ENCODE measurements around the gene ERC2.

The ERC2 gene

GRCh38 chr3:56113908-56114307, 354.4 kb downstream of the ERC2 start:
- Histone ChIP-seq H3K79me1 (ENCODE audit: low read length) (no peaks in the 10 kb centered on the region), H3K27me3 (ENCODE audit: insufficient read depth, low read length) (no peaks in the 10 kb centered on the region), H3K9ac (ENCODE audit: low read length) (no peak overlapping the region), H3K36me3 (ENCODE audit: control insufficient read depth in 1 of 2, insufficient read depth in 2 of 2, low read length in 2 of 2) (no peaks in the 10 kb centered on the region), H3K18ac (ENCODE audit: low read length) (no peak overlapping the region), H3K9me3 (ENCODE audit: insufficient read depth, low read depth, low read length) (peaks cover 2% of the 10 kb centered on the region), H3K4me3 (ENCODE audit: low read depth, low read length) (no peak overlapping the region), H3K4ac (ENCODE audit: low read depth, low read length) (no peak overlapping the region), H3K27ac (ENCODE audit: low read depth, low read length) (no peak overlapping the region), H4K8ac (ENCODE audit: low read depth, low read length) (no peak overlapping the region), H4K91ac (ENCODE audit: low read depth, low read length) (no peak overlapping the region), H2AFZ (ENCODE audit: insufficient read depth, low read length, poor library complexity) (no peak overlapping the region), H3K23ac (ENCODE audit: low read length) (no peak overlapping the region), H2BK5ac (ENCODE audit: low read depth, low read length, poor library complexity) (no peak overlapping the region), H2BK12ac (ENCODE audit: low read length) (no peak overlapping the region), H2BK120ac (ENCODE audit: insufficient read depth, low read length, poor library complexity) (no peak overlapping the region), H2AK5ac (ENCODE audit: low read length) (no peak overlapping the region), H3K4me1 (ENCODE audit: control insufficient read depth in 1 of 2, insufficient read depth in 2 of 2, low read length in 2 of 2) (peaks cover 2 to 3% of the 10 kb centered on the region in 2 experiments), H3K79me2 (ENCODE audit: control insufficient read depth, insufficient read depth, low read length, poor library complexity) (no peaks in the 10 kb centered on the region), H4K12ac (ENCODE audit: low read depth, low read length) (no peak overlapping the region), H3K14ac (ENCODE audit: low read length) (no peak overlapping the region), H3K4me2 (ENCODE audit: low read length) (no peak overlapping the region)
- no CpG with 5 or more reads among the region's 2 CpGs for WGBS (ENCODE audit: extremely low coverage, insufficient coverage, insufficient read length)
- no peak for DNase-seq

- Histone ChIP-seq H3K18ac (ENCODE audit: low read length) (no peak overlapping the region), H2BK12ac (ENCODE audit: low read length) (no peak overlapping the region), H3K23ac (ENCODE audit: low read length) (no peak overlapping the region), H3K4me3 (ENCODE audit: low read depth, low read length) (no peak overlapping the region), H3K4me2 (ENCODE audit: low read length) (no peak overlapping the region), H3K27ac (ENCODE audit: low read depth, low read length) (no peak overlapping the region), H2AFZ (ENCODE audit: insufficient read depth, low read length, poor library complexity) (no peak overlapping the region), H3K14ac (ENCODE audit: low read length) (no peak overlapping the region), H2BK120ac (ENCODE audit: insufficient read depth, low read length, poor library complexity) (no peak overlapping the region), H3K79me2 (ENCODE audit: control insufficient read depth, insufficient read depth, low read length, poor library complexity) (no peaks in the 10 kb centered on the region), H3K4ac (ENCODE audit: low read depth, low read length) (no peak overlapping the region), H4K8ac (ENCODE audit: low read depth, low read length) (no peak overlapping the region), H2BK5ac (ENCODE audit: low read depth, low read length, poor library complexity) (no peak overlapping the region), H4K91ac (ENCODE audit: low read depth, low read length) (no peak overlapping the region), H2AK5ac (ENCODE audit: low read length) (no peak overlapping the region), H3K9ac (ENCODE audit: low read length) (no peak overlapping the region), H3K4me1 (ENCODE audit: control insufficient read depth in 1 of 2, insufficient read depth in 2 of 2, low read length in 2 of 2) (peaks cover 2 to 3% of the 10 kb centered on the region in 2 experiments), H3K79me1 (ENCODE audit: low read length) (no peaks in the 10 kb centered on the region), H3K9me3 (ENCODE audit: insufficient read depth, low read depth, low read length) (peaks cover 2% of the 10 kb centered on the region), H3K36me3 (ENCODE audit: control insufficient read depth in 1 of 2, insufficient read depth in 2 of 2, low read length in 2 of 2) (no peaks in the 10 kb centered on the region), H3K27me3 (ENCODE audit: insufficient read depth, low read length) (no peaks in the 10 kb centered on the region), H4K12ac (ENCODE audit: low read depth, low read length) (no peak overlapping the region)
- peak in 1 of 2 donors; percentile 22 for DNase-seq
- no CpG with 5 or more reads among the region's 1 CpG for WGBS (ENCODE audit: extremely low coverage, insufficient coverage, insufficient read length)
These were observed 355.0 kb downstream of the ERC2 start for GRCh38 chr3:56113231-56113630.

- Histone ChIP-seq H3K27ac (ENCODE audit: low read depth, low read length) (no peak overlapping the region), H3K9ac (ENCODE audit: low read length) (no peak overlapping the region), H4K12ac (ENCODE audit: low read depth, low read length) (no peak overlapping the region), H3K4me3 (ENCODE audit: low read depth, low read length) (no peak overlapping the region), H3K4ac (ENCODE audit: low read depth, low read length) (no peak overlapping the region), H2AK5ac (ENCODE audit: low read length) (no peak overlapping the region), H3K18ac (ENCODE audit: low read length) (no peak overlapping the region), H4K91ac (ENCODE audit: low read depth, low read length) (no peak overlapping the region), H4K8ac (ENCODE audit: low read depth, low read length) (peak overlapping the region; percentile 1), H3K9me3 (ENCODE audit: insufficient read depth, low read depth, low read length) (peaks cover 2% of the 10 kb centered on the region), H3K79me1 (ENCODE audit: low read length) (no peaks in the 10 kb centered on the region), H3K79me2 (ENCODE audit: control insufficient read depth, insufficient read depth, low read length, poor library complexity) (no peaks in the 10 kb centered on the region), H2BK12ac (ENCODE audit: low read length) (no peak overlapping the region), H2BK5ac (ENCODE audit: low read depth, low read length, poor library complexity) (no peak overlapping the region), H2BK120ac (ENCODE audit: insufficient read depth, low read length, poor library complexity) (no peak overlapping the region), H2AFZ (ENCODE audit: insufficient read depth, low read length, poor library complexity) (no peak overlapping the region), H3K4me2 (ENCODE audit: low read length) (no peak overlapping the region), H3K27me3 (ENCODE audit: insufficient read depth, low read length) (no peaks in the 10 kb centered on the region), H3K4me1 (ENCODE audit: control insufficient read depth in 1 of 2, insufficient read depth in 2 of 2, low read length in 2 of 2) (peaks cover 2 to 3% of the 10 kb centered on the region in 2 experiments), H3K23ac (ENCODE audit: low read length) (no peak overlapping the region), H3K14ac (ENCODE audit: low read length) (no peak overlapping the region), H3K36me3 (ENCODE audit: control insufficient read depth in 1 of 2, insufficient read depth in 2 of 2, low read length in 2 of 2) (no peaks in the 10 kb centered on the region)
- DNase-seq: no peak
- WGBS (ENCODE audit: extremely low coverage, insufficient coverage, insufficient read length): no CpG with 5 or more reads among the region's 3 CpGs
These were observed 356.5 kb downstream of the ERC2 start for GRCh38 chr3:56111606-56112304.

- Histone ChIP-seq H3K4me3 (ENCODE audit: low read depth, low read length) (no peak overlapping the region), H3K9me3 (ENCODE audit: insufficient read depth, low read depth, low read length) (peaks cover 2% of the 10 kb centered on the region), H3K14ac (ENCODE audit: low read length) (no peak overlapping the region), H2AK5ac (ENCODE audit: low read length) (no peak overlapping the region), H3K27ac (ENCODE audit: low read depth, low read length) (no peak overlapping the region), H2BK12ac (ENCODE audit: low read length) (no peak overlapping the region), H4K12ac (ENCODE audit: low read depth, low read length) (no peak overlapping the region), H3K27me3 (ENCODE audit: insufficient read depth, low read length) (no peaks in the 10 kb centered on the region), H4K8ac (ENCODE audit: low read depth, low read length) (no peak overlapping the region), H2AFZ (ENCODE audit: insufficient read depth, low read length, poor library complexity) (no peak overlapping the region), H3K4me2 (ENCODE audit: low read length) (no peak overlapping the region), H2BK5ac (ENCODE audit: low read depth, low read length, poor library complexity) (no peak overlapping the region), H3K79me1 (ENCODE audit: low read length) (no peaks in the 10 kb centered on the region), H3K4ac (ENCODE audit: low read depth, low read length) (no peak overlapping the region), H3K4me1 (ENCODE audit: control insufficient read depth in 1 of 2, insufficient read depth in 2 of 2, low read length in 2 of 2) (peaks cover 2 to 3% of the 10 kb centered on the region in 2 experiments), H3K36me3 (ENCODE audit: control insufficient read depth in 1 of 2, insufficient read depth in 2 of 2, low read length in 2 of 2) (no peaks in the 10 kb centered on the region), H3K23ac (ENCODE audit: low read length) (no peak overlapping the region), H3K18ac (ENCODE audit: low read length) (no peak overlapping the region), H2BK120ac (ENCODE audit: insufficient read depth, low read length, poor library complexity) (no peak overlapping the region), H3K9ac (ENCODE audit: low read length) (no peak overlapping the region), H4K91ac (ENCODE audit: low read depth, low read length) (no peak overlapping the region), H3K79me2 (ENCODE audit: control insufficient read depth, insufficient read depth, low read length, poor library complexity) (no peaks in the 10 kb centered on the region)
- DNase-seq: no peak
- WGBS (ENCODE audit: extremely low coverage, insufficient coverage, insufficient read length): no CpG with 5 or more reads among the region's 3 CpGs
These were observed 357.4 kb downstream of the ERC2 start for GRCh38 chr3:56110886-56111285.
